SKM-1 treated with dmso at 0.1 percent for 144 hours (cell line): ENCODE data around the gene ATAD1.
"Not testable (repeated sequence)": the region's sequence is repeated elsewhere in the genome, so short reads cannot be mapped to it uniquely, and the experiment has no call there.

ENCODE experiments used
- DNase-seq: peaks from one replicate; lab custom pipeline; 2025; ENCODE audit not compliant: unreplicated experiment; lab: John Stamatoyannopoulos, UW

The ATAD1 gene

GRCh38 chr10:87759551-87759950 lies 58.5 kb downstream of the ATAD1 start:
- DNase-seq = no peak

- DNase-seq = no peak
Measured at GRCh38 chr10:87757685-87758084, 60.3 kb downstream of the ATAD1 start.

GRCh38 chr10:87753995-87754866 lies 63.8 kb downstream of the ATAD1 start:
- no peak for DNase-seq

DNA sequence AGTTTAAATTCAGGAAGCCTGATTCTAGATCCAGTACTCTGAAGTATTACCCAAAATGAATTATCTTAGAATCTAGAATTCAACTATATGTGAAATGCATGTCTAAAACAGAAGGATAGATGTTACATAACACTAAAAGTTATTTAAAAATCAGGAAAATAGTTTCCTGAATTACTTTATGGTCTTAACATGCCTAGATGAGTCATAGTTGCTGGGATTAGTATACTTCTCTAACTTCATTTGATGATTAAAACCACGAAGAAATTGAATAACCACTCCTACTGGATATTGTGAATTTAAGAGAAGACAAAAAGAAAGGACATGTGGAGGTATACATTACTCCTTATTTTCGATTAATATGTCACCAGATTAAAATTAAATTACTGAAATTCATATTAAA lies 65.5 kb downstream of the ATAD1 start:
- no peak for DNase-seq

DNA sequence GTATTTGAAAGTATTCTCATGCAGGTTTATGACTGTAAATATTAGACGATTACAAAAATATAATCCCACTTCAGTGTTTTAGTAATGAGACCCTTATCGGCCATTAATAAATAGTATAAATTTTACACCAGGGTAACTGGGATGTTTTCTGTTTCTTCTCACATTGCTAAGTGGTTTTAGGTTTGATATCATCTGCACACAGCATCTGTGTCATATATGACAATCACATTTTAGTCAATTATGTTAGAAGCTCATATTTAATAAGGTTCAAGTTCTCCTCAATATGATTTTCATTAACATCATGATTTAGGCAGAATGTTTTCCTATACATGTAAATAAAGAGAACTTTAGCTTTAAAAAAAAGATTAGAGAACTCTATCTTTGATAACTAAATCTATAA lies 66.8 kb downstream of the ATAD1 start:
- DNase-seq = no peak

DNA sequence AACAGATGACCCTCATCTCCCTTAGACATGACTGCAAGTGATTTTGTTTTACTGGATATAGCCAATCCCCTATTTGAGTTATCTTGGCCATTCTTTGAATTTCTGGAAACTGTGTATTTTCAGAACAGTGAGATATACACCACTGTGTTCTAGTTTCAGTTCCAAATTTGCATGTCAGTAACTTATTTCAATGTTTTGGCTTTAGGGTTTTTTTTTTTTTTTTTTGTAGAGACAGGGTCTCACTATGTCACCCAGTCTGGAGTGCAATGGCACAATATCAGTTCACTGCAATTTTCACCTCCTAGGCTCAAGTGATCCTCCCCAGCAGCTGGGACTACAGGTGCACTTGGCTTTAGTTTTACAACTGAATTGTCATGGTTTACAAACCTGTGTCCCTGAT lies 67.2 kb downstream of the ATAD1 start:
- no peak for DNase-seq

GRCh38 chr10:87750001-87750671 lies 67.9 kb downstream of the ATAD1 start:
- no peak for DNase-seq

- DNase-seq = not testable (repeated sequence)
Measured at GRCh38 chr10:87748244-87748643, 69.8 kb downstream of the ATAD1 start.

- no peak for DNase-seq
Measured at GRCh38 chr10:87746911-87747310, 71.1 kb downstream of the ATAD1 start.

- no peak for DNase-seq
Measured at GRCh38 chr10:87744606-87745005, 73.4 kb downstream of the ATAD1 start.

DNA sequence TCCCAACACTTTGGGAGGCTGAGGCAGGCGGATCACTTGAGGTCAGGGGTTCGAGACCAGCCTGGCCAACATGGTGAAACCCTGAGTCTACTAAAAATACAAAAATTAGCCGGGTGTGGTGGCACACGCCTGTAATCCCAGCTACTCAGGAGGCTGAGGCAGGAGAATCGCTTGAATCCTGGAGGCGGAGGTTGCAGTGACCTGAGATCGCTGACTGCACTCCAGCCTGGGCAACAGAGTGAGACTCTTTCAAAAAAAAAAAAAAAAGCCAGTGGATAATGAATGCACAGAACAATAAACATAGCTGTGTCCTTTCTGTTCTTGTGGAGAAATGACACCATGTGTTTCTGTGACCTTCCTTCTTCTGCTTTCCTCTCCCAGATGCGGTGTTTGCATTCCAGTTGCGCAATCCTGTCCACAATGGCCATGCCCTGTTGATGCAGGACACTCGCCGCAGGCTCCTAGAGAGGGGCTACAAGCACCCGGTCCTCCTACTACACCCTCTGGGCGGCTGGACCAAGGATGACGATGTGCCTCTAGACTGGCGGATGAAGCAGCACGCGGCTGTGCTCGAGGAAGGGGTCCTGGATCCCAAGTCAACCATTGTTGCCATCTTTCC lies 74.9 kb downstream of the ATAD1 start:
- peak; percentile 28 for DNase-seq

- peak; percentile 56 for DNase-seq
Measured at GRCh38 chr10:87740254-87740655, 77.8 kb downstream of the ATAD1 start.

- DNase-seq = peak; percentile 25
Measured at GRCh38 chr10:87739703-87740102, 78.3 kb downstream of the ATAD1 start.

DNA sequence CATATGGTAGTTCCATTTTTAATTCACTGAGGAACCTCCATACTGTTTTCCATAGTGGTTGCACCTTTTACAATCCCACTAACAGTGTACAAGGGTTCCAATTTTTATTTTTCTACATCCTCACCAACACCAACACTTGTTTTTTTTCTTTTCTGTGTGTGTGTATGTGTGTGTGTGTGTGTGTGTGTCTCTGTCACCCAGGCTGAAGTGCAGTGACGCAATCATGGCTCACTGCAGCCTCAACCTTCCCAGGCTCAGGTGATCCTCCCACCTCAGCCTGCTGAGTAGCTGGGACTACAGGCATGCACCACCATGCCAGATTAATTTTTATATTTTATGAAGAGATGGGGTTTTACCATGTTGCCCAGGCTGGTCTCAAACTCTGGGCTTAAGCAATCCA lies 79.8 kb downstream of the ATAD1 start:
- DNase-seq = not testable (repeated sequence)

DNA sequence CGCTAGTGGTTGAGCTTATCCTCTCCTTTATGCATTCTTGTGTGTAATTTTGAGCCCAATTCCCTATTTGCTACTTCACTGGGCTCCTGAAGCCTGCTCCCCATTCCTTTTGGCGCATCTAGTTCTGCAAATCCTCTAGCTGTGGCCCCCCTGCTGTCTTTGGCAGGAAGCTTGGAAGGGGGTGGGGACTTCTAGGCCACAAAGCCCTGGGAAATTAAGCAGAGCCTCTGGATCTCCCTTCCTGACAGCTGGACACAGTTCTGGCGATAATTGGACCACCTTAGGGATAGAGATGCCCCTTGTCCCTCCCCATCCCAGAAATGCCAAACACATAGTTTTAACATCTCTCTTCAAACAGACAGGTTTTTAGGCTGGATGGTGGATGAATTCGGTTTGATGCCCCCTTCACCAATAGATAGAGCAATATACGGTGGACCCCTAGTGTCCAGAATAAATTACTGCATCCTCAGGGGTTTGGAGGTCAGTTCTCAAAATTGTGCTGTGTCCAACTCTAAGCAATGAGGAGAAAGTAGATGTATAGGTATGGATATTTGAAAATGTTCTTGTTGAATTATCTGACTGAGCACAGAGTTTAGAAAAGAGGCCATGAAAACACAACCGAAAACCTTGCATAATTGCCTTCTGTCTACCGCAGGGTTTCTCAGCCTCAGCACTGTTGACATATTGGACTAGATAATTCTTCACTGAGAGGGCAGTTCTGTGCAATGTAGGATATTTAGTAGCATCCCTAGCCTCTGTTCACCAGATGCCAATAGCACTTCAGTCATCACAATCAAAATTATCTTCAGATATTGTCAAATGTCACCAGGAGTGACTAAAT lies 82.8 kb downstream of the ATAD1 start:
- peak; percentile 29 for DNase-seq

DNA sequence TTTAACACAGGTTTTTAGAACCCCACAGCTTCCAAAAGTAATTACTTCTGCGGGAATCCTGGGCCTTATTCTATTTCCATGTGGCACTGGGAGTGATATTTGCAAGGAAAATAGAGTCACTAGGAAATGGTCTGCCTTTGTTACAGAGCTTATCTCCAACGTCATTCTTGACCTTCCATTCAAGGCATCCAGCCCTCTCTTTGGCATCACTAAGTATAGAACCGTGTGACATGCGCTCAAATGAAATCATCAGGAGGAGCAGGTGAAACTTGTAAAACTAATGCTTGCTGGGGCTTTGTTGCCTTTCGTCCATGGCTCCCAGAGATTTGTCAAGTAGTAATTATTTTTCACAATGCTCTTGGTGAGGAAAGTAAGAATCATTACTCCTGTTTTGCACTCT lies 84.9 kb downstream of the ATAD1 start:
- no peak for DNase-seq

DNA sequence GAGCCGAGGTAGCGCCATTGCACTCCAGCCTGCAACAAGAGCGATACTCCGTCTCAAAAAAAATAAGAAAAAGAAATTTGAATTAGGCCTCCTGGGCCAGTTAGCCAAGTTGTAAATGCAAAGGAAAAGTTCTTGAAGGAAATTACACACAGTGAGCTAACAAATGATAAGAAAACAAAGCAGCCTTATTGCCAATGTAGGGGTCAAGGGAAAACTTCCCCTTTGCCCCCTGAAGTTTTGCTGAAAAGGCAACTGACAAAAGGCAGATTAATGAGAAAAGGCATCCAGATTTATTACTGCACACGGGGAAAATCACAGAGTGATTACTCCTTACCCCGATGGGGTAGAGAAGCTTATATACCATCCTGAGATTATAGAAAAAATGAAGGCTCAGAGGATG lies 88.1 kb downstream of the ATAD1 start:
- no peak for DNase-seq

- DNase-seq = no peak
Measured at GRCh38 chr10:87724789-87725188, 93.2 kb downstream of the ATAD1 start.

GRCh38 chr10:87723500-87723899 lies 94.5 kb downstream of the ATAD1 start:
- DNase-seq = no peak

DNA sequence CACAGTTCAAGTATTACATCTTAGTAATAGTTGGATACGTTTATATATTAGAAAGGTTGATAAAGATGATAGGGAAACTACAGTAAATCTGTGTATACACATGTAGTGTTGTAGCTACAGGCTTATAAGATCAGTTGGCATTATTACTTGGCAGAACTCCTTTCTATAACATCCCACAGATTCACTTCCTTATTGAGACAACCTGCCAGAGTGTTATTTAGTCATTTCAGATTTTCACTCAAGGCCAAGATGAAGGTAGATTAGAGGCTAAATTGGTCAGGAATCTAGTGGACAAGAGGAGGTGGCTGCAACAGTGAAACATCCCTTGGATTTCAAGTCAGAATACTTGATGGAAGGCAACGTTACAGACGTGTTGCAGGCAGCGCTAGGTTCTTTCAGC lies 95.3 kb downstream of the ATAD1 start:
- no peak for DNase-seq

DNA sequence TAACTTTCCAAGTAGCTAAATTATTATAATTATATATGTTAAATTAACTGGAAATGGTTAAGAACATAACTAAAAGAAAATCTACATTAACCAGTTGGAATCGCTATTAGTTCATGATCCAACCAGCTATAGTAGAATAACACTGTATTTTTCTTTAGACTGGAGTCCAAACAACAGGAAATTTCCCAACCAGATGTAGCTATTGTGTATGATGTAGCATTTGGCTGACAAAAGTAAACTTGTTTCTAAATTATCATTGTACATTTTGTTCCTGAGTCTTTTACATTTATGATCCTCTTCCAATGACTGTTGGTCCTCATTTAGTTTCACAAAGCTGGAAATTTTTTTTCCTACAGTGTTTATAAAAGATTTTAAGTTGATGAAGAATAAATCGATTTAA lies 96.2 kb downstream of the ATAD1 start:
- DNase-seq = no peak
